ENCODE results near the gene PKD1L1.

The PKD1L1 gene

GRCh38 chr7:47902013-47902412, 46.3 kb downstream of the PKD1L1 start:
- no peak for DNase-seq

- DNase-seq = no peak
Measured at GRCh38 chr7:47901542-47901941, 46.7 kb downstream of the PKD1L1 start.

GRCh38 chr7:47897831-47898230, 50.4 kb downstream of the PKD1L1 start:
- no peak for DNase-seq

- DNase-seq = no peak
Measured at GRCh38 chr7:47896809-47897423, 51.4 kb downstream of the PKD1L1 start.

GRCh38 chr7:47895026-47895425, 53.2 kb downstream of the PKD1L1 start:
- no peak for DNase-seq

GRCh38 chr7:47893721-47894365, 54.4 kb downstream of the PKD1L1 start:
- DNase-seq = no peak

- DNase-seq = no peak
Measured at GRCh38 chr7:47893238-47893637, 55.0 kb downstream of the PKD1L1 start.

- no peak for DNase-seq
Measured at GRCh38 chr7:47890606-47891005, 57.7 kb downstream of the PKD1L1 start.

- DNase-seq = no peak
Measured at GRCh38 chr7:47890125-47890524, 58.1 kb downstream of the PKD1L1 start.

- no peak for DNase-seq
Measured at GRCh38 chr7:47889723-47890122, 58.5 kb downstream of the PKD1L1 start.

GRCh38 chr7:47888371-47889265, 59.6 kb downstream of the PKD1L1 start:
- no peak for DNase-seq

- DNase-seq = no peak
Measured at GRCh38 chr7:47887016-47887640, 61.1 kb downstream of the PKD1L1 start.

GRCh38 chr7:47885987-47886811, 62.1 kb downstream of the PKD1L1 start:
- DNase-seq = no peak

- DNase-seq = peak; percentile 30
Measured at GRCh38 chr7:47885309-47885986, 62.8 kb downstream of the PKD1L1 start.

GRCh38 chr7:47884675-47885074, 63.6 kb downstream of the PKD1L1 start:
- DNase-seq = no peak

GRCh38 chr7:47882635-47883034, 65.6 kb downstream of the PKD1L1 start:
- no peak for DNase-seq

- DNase-seq = no peak
Measured at GRCh38 chr7:47881256-47881655, 67.0 kb downstream of the PKD1L1 start.

GRCh38 chr7:47878662-47879061, 69.6 kb downstream of the PKD1L1 start:
- no peak for DNase-seq

GRCh38 chr7:47877336-47877735, 70.9 kb downstream of the PKD1L1 start:
- DNase-seq = no peak

- no peak for DNase-seq
Measured at GRCh38 chr7:47875998-47876744, 72.1 kb downstream of the PKD1L1 start.

- no peak for DNase-seq
Measured at GRCh38 chr7:47875406-47875805, 72.9 kb downstream of the PKD1L1 start.

All from activated CD4-positive, alpha-beta T cell treated with anti-CD3 and anti-CD28 coated beads, Interleukin-2, amount 50 U/mL, for 16 hours (primary cell).